ENCODE results near the gene DUSP7.

The DUSP7 gene

DNA sequence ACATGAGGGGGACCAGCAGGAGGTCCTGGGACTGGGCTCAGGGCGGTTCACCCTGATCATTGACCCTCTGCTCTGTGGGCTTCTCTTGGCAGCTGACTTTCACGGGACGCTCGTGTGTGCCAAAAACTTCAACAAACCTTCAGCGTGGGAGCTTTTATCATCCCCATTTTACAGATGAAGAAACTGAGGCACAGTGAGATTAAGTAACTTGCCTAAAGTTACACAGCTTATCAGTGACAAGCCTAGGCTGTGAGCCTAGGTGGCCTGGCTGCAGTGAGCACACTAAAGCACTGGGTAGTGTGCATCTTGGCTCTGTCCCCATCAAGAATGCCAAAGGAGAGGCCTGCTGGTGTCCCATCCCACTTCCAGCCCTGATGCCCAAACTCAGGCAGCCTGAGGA lies 23.6 kb upstream of the DUSP7 start:
- POLR2A ChIA-PET = no interaction called here
- TF ChIP-seq SUZ12 (IDR thresholded peaks at IDR 0.05) (no peak), FOXM1 (IDR thresholded peaks at IDR 0.05; ENCODE audit: borderline replicate concordance) (no peak), ZNF384 (IDR thresholded peaks at IDR 0.05) (no peak), FOXK2 (IDR thresholded peaks at IDR 0.05) (no peak), CTBP1 (IDR thresholded peaks at IDR 0.05; ENCODE audit: borderline replicate concordance) (no peak), HDGF (IDR thresholded peaks at IDR 0.05; ENCODE audit: borderline replicate concordance) (no peak), LEF1 (IDR thresholded peaks at IDR 0.05; ENCODE audit: borderline replicate concordance) (no peak), NFRKB (IDR thresholded peaks at IDR 0.05) (no peak), TARDBP (IDR thresholded peaks at IDR 0.05) (no peak)
- TF ChIP-seq, protein P1, sequence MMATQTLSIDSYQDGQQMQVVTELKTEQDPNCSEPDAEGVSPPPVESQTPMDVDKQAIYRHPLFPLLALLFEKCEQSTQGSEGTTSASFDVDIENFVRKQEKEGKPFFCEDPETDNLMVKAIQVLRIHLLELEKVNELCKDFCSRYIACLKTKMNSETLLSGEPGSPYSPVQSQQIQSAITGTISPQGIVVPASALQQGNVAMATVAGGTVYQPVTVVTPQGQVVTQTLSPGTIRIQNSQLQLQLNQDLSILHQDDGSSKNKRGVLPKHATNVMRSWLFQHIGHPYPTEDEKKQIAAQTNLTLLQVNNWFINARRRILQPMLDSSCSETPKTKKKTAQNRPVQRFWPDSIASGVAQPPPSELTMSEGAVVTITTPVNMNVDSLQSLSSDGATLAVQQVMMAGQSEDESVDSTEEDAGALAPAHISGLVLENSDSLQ (IDR thresholded peaks at IDR 0.05) = no peak
- CTCF ChIA-PET = no interaction called here
- no peak for DNase-seq (ENCODE audit: extremely low spot score)

DNA sequence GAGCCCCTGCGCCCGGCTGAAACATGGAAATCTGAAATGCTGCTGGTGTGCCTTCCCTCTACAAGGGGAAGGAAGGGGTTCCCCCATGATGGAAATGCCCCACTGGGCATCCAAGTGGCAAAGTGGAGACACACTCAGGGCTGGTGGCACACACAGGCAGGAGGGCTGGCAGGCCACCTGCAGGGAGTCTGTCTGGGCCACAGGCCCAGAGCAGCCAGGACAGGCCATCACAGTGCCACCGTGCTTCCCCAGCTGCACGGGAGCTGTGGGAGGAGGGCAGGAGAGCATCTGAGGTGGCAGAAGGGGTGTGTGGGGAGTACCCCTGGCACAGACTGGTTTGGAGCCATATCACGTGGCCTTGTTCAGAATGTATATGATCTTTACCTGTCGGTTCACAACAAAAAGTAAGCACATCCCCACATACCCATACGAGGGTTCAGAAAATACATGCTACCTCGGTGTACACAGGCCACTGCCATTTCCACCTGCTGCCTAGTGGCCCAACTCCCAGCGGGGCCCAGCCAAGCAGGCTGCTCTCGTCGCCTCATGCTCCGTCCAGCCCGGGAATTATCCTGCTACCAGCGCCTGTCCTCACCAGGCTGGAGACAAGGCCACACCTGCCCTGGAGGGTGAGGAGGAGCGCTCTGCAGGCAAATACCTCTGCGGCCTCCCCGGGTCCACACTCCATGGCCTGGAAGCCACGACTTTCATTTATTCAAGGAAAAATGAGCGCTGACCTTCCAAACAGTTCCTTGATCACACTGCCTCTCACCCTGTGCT lies 22.6 kb upstream of the DUSP7 start:
- ChIA-PET POLR2A (no interaction called here), CTCF (no interaction called here)
- no peak for DNase-seq (ENCODE audit: extremely low spot score)
- TF ChIP-seq TARDBP (IDR thresholded peaks at IDR 0.05) (no peak), ELF4 (IDR thresholded peaks at IDR 0.05) (no peak), BHLHE40 (IDR thresholded peaks at IDR 0.05; ENCODE audit: borderline replicate concordance) (no peak), ZNF384 (IDR thresholded peaks at IDR 0.05) (no peak), SP1 (IDR thresholded peaks at IDR 0.05) (no peak), FOXA1 (IDR thresholded peaks at IDR 0.05) (no peak), ARNT (IDR thresholded peaks at IDR 0.05) (no peak), FOXK2 (IDR thresholded peaks at IDR 0.05) (no peak), L3MBTL2 (conservative IDR thresholded peaks at IDR 0.05) (no peak), HDGF (IDR thresholded peaks at IDR 0.05; ENCODE audit: borderline replicate concordance) (no peak), FOXM1 (IDR thresholded peaks at IDR 0.05; ENCODE audit: borderline replicate concordance) (no peak), NFRKB (IDR thresholded peaks at IDR 0.05) (no peak)
- TF ChIP-seq, protein P1 (IDR thresholded peaks at IDR 0.05) = no peak

DNA sequence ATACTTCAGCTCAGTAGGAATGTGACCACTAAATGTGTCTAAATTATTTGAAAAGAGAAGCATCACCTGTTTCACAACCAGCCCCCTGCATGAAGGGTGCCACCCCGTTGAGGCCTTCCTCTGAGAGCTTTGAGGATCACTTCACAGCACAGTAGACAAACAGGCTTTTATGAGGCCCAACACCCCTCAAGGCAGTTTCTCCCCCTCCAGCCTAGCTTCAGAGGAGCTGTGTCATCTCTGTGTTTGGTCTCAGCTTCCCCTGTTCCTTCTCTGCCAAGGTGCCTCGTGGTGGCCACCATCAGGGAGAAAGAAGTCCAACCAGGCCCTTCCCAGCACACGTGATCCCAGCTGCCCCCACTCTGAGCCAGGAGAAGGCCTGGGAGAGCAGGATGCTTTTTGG lies 21.6 kb upstream of the DUSP7 start:
- no peak for TF ChIP-seq BHLHE40 (IDR thresholded peaks at IDR 0.05; ENCODE audit: borderline replicate concordance)
- no peak for TF ChIP-seq SP1 (IDR thresholded peaks at IDR 0.05)
- TF ChIP-seq NFRKB (IDR thresholded peaks at IDR 0.05) = no peak
- TF ChIP-seq L3MBTL2 (conservative IDR thresholded peaks at IDR 0.05) = no peak
- no peak for TF ChIP-seq ZNF384 (IDR thresholded peaks at IDR 0.05)
- no peak for TF ChIP-seq SUZ12 (IDR thresholded peaks at IDR 0.05)
- no peak for TF ChIP-seq CTBP1 (IDR thresholded peaks at IDR 0.05; ENCODE audit: borderline replicate concordance)
- no peak for TF ChIP-seq TARDBP (IDR thresholded peaks at IDR 0.05)
- no peak for TF ChIP-seq HDGF (IDR thresholded peaks at IDR 0.05; ENCODE audit: borderline replicate concordance)
- TF ChIP-seq, protein P1 (IDR thresholded peaks at IDR 0.05) = no peak
- no peak for TF ChIP-seq FOXK2 (IDR thresholded peaks at IDR 0.05)
- TF ChIP-seq ELF4 (IDR thresholded peaks at IDR 0.05) = no peak
- no peak for TF ChIP-seq LEF1 (IDR thresholded peaks at IDR 0.05; ENCODE audit: borderline replicate concordance)
- TF ChIP-seq FOXM1 (IDR thresholded peaks at IDR 0.05; ENCODE audit: borderline replicate concordance) = no peak
- TF ChIP-seq FOXA1 (IDR thresholded peaks at IDR 0.05) = no peak
- TF ChIP-seq ARNT (IDR thresholded peaks at IDR 0.05) = no peak
- POLR2A ChIA-PET = no interaction called here
- DNase-seq (ENCODE audit: extremely low spot score) = no peak
- CTCF ChIA-PET = no interaction called here

DNA sequence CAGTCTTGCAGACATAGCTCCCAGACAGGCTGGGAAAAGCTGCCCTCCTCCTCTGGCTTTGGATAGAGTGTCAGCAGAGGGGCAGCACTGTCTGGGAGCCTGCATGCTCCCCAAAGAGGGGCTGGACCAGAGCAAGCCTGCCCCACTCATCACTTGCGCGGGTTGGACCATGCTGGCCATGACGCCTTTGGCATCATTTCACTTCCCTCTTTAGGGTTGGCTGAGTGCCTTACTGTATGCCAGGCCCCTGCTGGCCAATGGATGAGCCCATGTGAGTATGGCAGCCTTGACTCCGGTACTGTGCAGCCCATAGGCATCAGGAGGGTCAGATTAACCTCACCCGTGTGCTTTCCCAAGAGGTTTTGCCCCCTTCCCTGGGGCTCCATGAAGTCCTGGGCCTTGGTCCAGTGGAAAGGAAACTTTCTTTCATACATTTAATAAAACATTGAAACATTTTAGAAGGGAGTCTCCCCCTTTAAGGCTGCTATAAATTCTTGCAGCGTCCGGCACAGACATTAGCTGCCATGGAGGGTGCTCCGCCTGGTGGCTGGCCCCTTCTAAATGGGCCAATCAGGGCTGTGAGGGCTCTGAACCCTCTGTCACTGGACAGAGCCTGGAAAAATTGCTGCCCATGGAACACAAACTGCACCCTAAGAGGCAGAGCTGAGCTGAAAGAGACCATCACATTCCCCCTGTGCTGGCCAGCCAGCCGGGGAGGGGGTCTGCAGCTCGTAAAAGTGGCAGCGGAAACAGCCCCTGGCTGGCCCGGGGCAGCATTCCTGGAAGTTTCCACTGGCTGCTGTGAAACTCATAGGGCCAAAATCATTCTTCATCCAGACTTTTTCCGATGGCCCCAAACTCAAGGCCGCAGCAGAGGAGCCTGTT lies 20.8 kb upstream of the DUSP7 start:
- ChIA-PET POLR2A (no interaction called here), CTCF (no interaction called here)
- no peak for DNase-seq (ENCODE audit: extremely low spot score)
- TF ChIP-seq FOXK2 (IDR thresholded peaks at IDR 0.05) (no peak), NFRKB (IDR thresholded peaks at IDR 0.05) (no peak), ELF4 (IDR thresholded peaks at IDR 0.05) (no peak), FOXA1 (IDR thresholded peaks at IDR 0.05) (no peak), BHLHE40 (IDR thresholded peaks at IDR 0.05; ENCODE audit: borderline replicate concordance) (no peak), LEF1 (IDR thresholded peaks at IDR 0.05; ENCODE audit: borderline replicate concordance) (no peak), ZNF384 (IDR thresholded peaks at IDR 0.05) (no peak), TARDBP (IDR thresholded peaks at IDR 0.05) (no peak), CTBP1 (IDR thresholded peaks at IDR 0.05; ENCODE audit: borderline replicate concordance) (no peak), ARNT (IDR thresholded peaks at IDR 0.05) (no peak), SP1 (IDR thresholded peaks at IDR 0.05) (no peak), HDGF (IDR thresholded peaks at IDR 0.05; ENCODE audit: borderline replicate concordance) (no peak), FOXM1 (IDR thresholded peaks at IDR 0.05; ENCODE audit: borderline replicate concordance) (no peak), SUZ12 (IDR thresholded peaks at IDR 0.05) (no peak), L3MBTL2 (conservative IDR thresholded peaks at IDR 0.05) (no peak)
- TF ChIP-seq, protein P1 (IDR thresholded peaks at IDR 0.05) = no peak

DNA sequence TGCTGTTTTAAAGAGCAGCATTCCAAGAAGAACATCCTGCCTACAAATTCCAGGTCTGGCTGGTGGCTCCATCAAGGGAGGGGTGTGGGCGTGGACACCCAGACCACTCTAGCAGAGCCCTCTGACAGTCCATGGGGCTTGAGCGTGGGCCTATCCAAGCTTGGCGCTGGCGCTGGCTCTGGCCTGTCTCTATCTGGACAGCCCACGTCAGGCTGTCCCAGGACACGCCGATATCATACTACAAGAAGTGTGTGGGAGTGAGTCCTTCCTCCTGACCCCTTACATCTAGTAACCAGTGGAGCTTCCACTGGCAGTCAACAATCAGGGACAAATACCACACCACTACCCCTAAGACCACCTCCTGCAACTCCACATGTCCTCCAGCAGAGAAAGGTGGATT lies 17.1 kb upstream of the DUSP7 start:
- POLR2A ChIA-PET = no interaction called here
- DNase-seq (ENCODE audit: extremely low spot score) = no peak
- TF ChIP-seq SP1 (IDR thresholded peaks at IDR 0.05) (no peak), FOXK2 (IDR thresholded peaks at IDR 0.05) (no peak), NFRKB (IDR thresholded peaks at IDR 0.05) (no peak), BHLHE40 (IDR thresholded peaks at IDR 0.05; ENCODE audit: borderline replicate concordance) (no peak), LEF1 (IDR thresholded peaks at IDR 0.05; ENCODE audit: borderline replicate concordance) (no peak), ZNF384 (IDR thresholded peaks at IDR 0.05) (no peak), HDGF (IDR thresholded peaks at IDR 0.05; ENCODE audit: borderline replicate concordance) (no peak), ARNT (IDR thresholded peaks at IDR 0.05) (no peak)
- CTCF ChIA-PET = no interaction called here
